GM12878 (cell line): ENCODE results near the gene MLNR. TPM values are rescaled to one million over a fixed set of nuclear protein-coding genes. Genes with fewer than 3 reads are reported as not detected.

Experiments used
- ATAC-seq: fragments of 200-7000 bp; cut with Tn5 transposase; 3 replicates; pipeline ENCODE4 v1.9.1; 2020; ENCODE audit warnings: mild to moderate bottlenecking, moderate library complexity
- BruUV-seq: library from RNA; stranded (reverse); fragments of 400-500 nt; replicated peaks from 2 replicates; lab custom pipeline; 2021; lab: Mats Ljungman, UMichigan
- CTCF ChIA-PET: fragments of 300-600 bp; sonication (Branson Sonifier 250); formaldehyde crosslinking; extraction: SDS; loops from one replicate; lab custom pipeline; 2021; ENCODE audit warnings: inconsistent platforms; lab: Yijun Ruan, JAX
- POLR2A ChIA-PET: fragments of 350-600 bp; formaldehyde crosslinking; extraction: SDS; loops from one replicate; lab custom pipeline; 2021; ENCODE audit warnings: inconsistent platforms; lab: Charles Lee
- RAD21 ChIA-PET: fragments of 300-600 bp; sonication (Branson Sonifier 250); formaldehyde crosslinking; loops from one replicate; lab custom pipeline; 2023; ENCODE audit warnings: antibody characterized with exemption; ENCODE audit not compliant: unreplicated experiment; lab: Charles Lee
- SMC1A ChIA-PET: fragments of 300-600 bp; sonication (Branson Sonifier 250); formaldehyde crosslinking; loops from one replicate; lab custom pipeline; 2023; ENCODE audit not compliant: unreplicated experiment, uncharacterized antibody; lab: Charles Lee
- DNase-seq: peaks from one replicate; pipeline ENCODE4 v3.0.0-alpha.2; 2011; ENCODE audit warnings: low read depth, low spot score
- FAIRE-seq: peaks from 3 replicates; lab custom pipeline; 2011; peaks lifted over from hg19 to GRCh38; lab: Jason Lieb, UNC
- H2AFZ ChIP-seq: 2 replicates; pipeline ENCODE4 v1.6.0; 2011; ENCODE audit warnings: low read depth, low read length, control low read depth; ENCODE audit not compliant: control insufficient read depth
- H3K27ac ChIP-seq: 2 replicates; pipeline ENCODE4 v1.5.1; 2011; ENCODE audit warnings: control low read depth; ENCODE audit not compliant: control insufficient read depth, insufficient read depth
- H3K27me3 ChIP-seq, 2 experiments: replicated peaks in 1 of 2; 2 replicates each; pipeline versions ENCODE4 v1.6.0 to v1.6.1; 2011; ENCODE audit warnings: low read length in 1 of 2; ENCODE audit not compliant: control insufficient read depth in 2 of 2, insufficient read depth in 2 of 2
- H3K36me3 ChIP-seq, 2 experiments: 2 replicates each; pipeline ENCODE4 v1.5.1; 2011; ENCODE audit warnings: low read length in 1 of 2; ENCODE audit not compliant: control insufficient read depth in 2 of 2, insufficient read depth in 2 of 2
- H3K4me1 ChIP-seq: 2 replicates; pipeline ENCODE4 v1.6.1; 2011; ENCODE audit warnings: mild to moderate bottlenecking, low read length, moderate library complexity, mixed read lengths; ENCODE audit not compliant: control insufficient read depth, insufficient read depth
- H3K4me2 ChIP-seq: 2 replicates; pipeline ENCODE4 v1.6.0; 2011; ENCODE audit warnings: control low read depth; ENCODE audit not compliant: control insufficient read depth, insufficient read depth
- H3K4me3 ChIP-seq: fragments of 200-600 bp; sonication (generic); 2 replicates; pipeline ENCODE4 v1.5.1; 2016
- H3K79me2 ChIP-seq: 2 replicates; pipeline ENCODE4 v1.6.0; 2011; ENCODE audit warnings: low read length; ENCODE audit not compliant: control insufficient read depth, insufficient read depth
- H3K9ac ChIP-seq: 2 replicates; pipeline ENCODE4 v1.8.0; 2011; ENCODE audit warnings: low read length, control low read depth, mixed read lengths; ENCODE audit not compliant: control insufficient read depth, insufficient read depth
- H3K9me3 ChIP-seq: replicated peaks from 3 replicates; pipeline ENCODE4 v1.5.1; 2011; ENCODE audit warnings: mild to moderate bottlenecking, low read length; ENCODE audit not compliant: control insufficient read depth, insufficient read depth
- H4K20me1 ChIP-seq: 2 replicates; pipeline ENCODE4 v1.6.0; 2011; ENCODE audit not compliant: control insufficient read depth, insufficient read depth
- BCL11A ChIP-seq: IDR thresholded peaks from 2 replicates; pipeline ENCODE4 v1.6.1; 2011; ENCODE audit warnings: low read depth, low read length
- MEF2B ChIP-seq: fragments of 450-650 bp; IDR thresholded peaks from 2 replicates; pipeline ENCODE4 v1.6.1; 2018; ENCODE audit warnings: mild to moderate bottlenecking, moderate library complexity; ENCODE audit not compliant: partially characterized antibody, poor library complexity, severe bottlenecking
- NR2C2 ChIP-seq: IDR thresholded peaks from 2 replicates; pipeline ENCODE4 v1.6.1; 2011; ENCODE audit warnings: borderline replicate concordance, low read depth; ENCODE audit not compliant: control insufficient read depth, insufficient read length
- PBX3 ChIP-seq: IDR thresholded peaks from 2 replicates; pipeline ENCODE4 v1.6.1; 2011; ENCODE audit warnings: mild to moderate bottlenecking, low read depth, low read length, moderate library complexity; ENCODE audit not compliant: insufficient replicate concordance
- PRDM15 ChIP-seq: fragments of 450-650 bp; formaldehyde crosslinking; IDR thresholded peaks from 2 replicates; pipeline ENCODE4 v1.4.0; 2020; ENCODE audit warnings: mild to moderate bottlenecking, moderate library complexity
- RAD21 ChIP-seq: IDR thresholded peaks from 2 replicates; pipeline ENCODE4 v1.6.1; 2011; ENCODE audit warnings: mild to moderate bottlenecking, low read depth, low read length, moderate library complexity; ENCODE audit not compliant: insufficient read depth
- RB1 ChIP-seq: fragments of 450-650 bp; formaldehyde crosslinking; IDR thresholded peaks from 2 replicates; pipeline ENCODE4 v1.6.1; 2017; ENCODE audit warnings: mild to moderate bottlenecking, borderline replicate concordance
- RCOR1 ChIP-seq: conservative IDR thresholded peaks from 2 replicates; pipeline ENCODE4 v1.6.1; 2012; ENCODE audit warnings: low read depth, low read length, improper control_type of control experiment
- REST ChIP-seq: IDR thresholded peaks from 2 replicates; pipeline ENCODE4 v1.6.1; 2012; ENCODE audit warnings: mild to moderate bottlenecking, low read depth, low read length
- SIN3A ChIP-seq: IDR thresholded peaks from 2 replicates; pipeline ENCODE4 v1.6.1; 2012; ENCODE audit warnings: low read depth, low read length, improper control_type of control experiment
- SMAD5 ChIP-seq: IDR thresholded peaks from 2 replicates; pipeline ENCODE4 v1.6.1; 2016; ENCODE audit warnings: antibody characterized with exemption, low read depth
- SUPT20H ChIP-seq: IDR thresholded peaks from 2 replicates; pipeline ENCODE4 v1.6.1; 2011; ENCODE audit warnings: low read depth, mild to moderate bottlenecking, low read length, moderate library complexity, borderline replicate concordance; ENCODE audit not compliant: control insufficient read depth
- WRNIP1 ChIP-seq: IDR thresholded peaks from 2 replicates; pipeline ENCODE4 v1.6.1; 2011; ENCODE audit warnings: low read depth, low read length, improper control_type of control experiment, borderline replicate concordance
- ZNF384 ChIP-seq: IDR thresholded peaks from 2 replicates; pipeline ENCODE4 v1.6.1; 2012; ENCODE audit warnings: low read depth, mild to moderate bottlenecking, low read length, improper control_type of control experiment, borderline replicate concordance
- WGBS: methylation state at CpG from one replicate; pipeline ENCODE4 v1.1.6; 2016; ENCODE audit warnings: low lambda C conversion rate; ENCODE audit not compliant: insufficient replicate concordance, insufficient coverage; ENCODE audit errors: missing lambda C conversion rate; 5-methylcytosine and 5-hydroxymethylcytosine counted together
- in situ Hi-C: fragments of 300-500 bp; cut with MboI; formaldehyde crosslinking; loops from 9 replicates; pipeline ENCODE4 v1.14.3; 2018; ENCODE audit warnings: mixed read lengths
- intact Hi-C: fragments of 100-400 bp; cut with micrococcal nuclease; formaldehyde crosslinking; loops from one replicate; pipeline ENCODE4 v1.14.2; 2022; ENCODE audit not compliant: unreplicated experiment
- polyA plus RNA-seq, 11 experiments: library from polyadenylated mRNA; depleted of rRNA in 4 of 11; unstranded in 6 of 11; stranded (reverse) in 5 of 11; fragments of >200 nt; fragmentation: Nextera tagmentation in 4 of 11; fragmentation: Illumina TruSeq in 1 of 11; extraction: Ambion mirVana in 4 of 11; extraction: Trizol in 1 of 11; gene quantifications; 1 replicate in 1 of 11; 2 replicates in 10 of 11; pipeline versions ENCODE4 v1.2.1 to v1.2.3, GENCODE V29; 2011 to 2016; ENCODE audit warnings: inconsistent platforms in 2 of 11, missing spikeins in 2 of 11, low read depth in 1 of 11
- total RNA-seq, 4 experiments: library from RNA; depleted of rRNA in 3 of 4; stranded (reverse); fragments of >200 nt in 3 of 4; fragmentation: Illumina TruSeq in 1 of 4; extraction: Trizol in 1 of 4; gene quantifications; 2 replicates each; pipeline versions ENCODE4 v1.2.1 to v1.2.3, GENCODE V29; 2013 to 2021

Gene MLNR
- total and polyA plus RNA-seq, 10 of the 15 experiments (the other 5 are each of a cell fraction or from before 2014, with no cell fraction given), result not detected

GRCh38 chr13:49218493-49219051, 1.6 kb upstream of the MLNR start:
- DNase-seq (no peak), ATAC-seq (no peak), FAIRE-seq (no peak)
- Histone ChIP-seq H3K4me2 (no peak overlapping the region), H3K9ac (no peak overlapping the region), H3K9me3 (peaks cover 2% of the 10 kb centered on the region; the same call in 1 of the 3 replicates), H2AFZ (no peak overlapping the region), H3K79me2 (no peaks in the 10 kb centered on the region), H3K27ac (no peak overlapping the region), H4K20me1 (no peaks in the 10 kb centered on the region), H3K4me3 (no peak overlapping the region), H3K27me3 (peaks cover 0 to 5% of the 10 kb centered on the region in 2 experiments; a peak in 3 of 4 replicates), H3K36me3 (no peaks in the 10 kb centered on the region), H3K4me1 (peaks cover 4% of the 10 kb centered on the region)
- CTCF ChIA-PET, result no interaction called here
- BruUV-seq, result no TSS peak
- SMC1A ChIA-PET, result no interaction called here
- intact Hi-C loops, result no loop called here
- 86% methylated on average over 22 of the region's 25 CpGs for WGBS
- in situ Hi-C loops, result no loop called here
- RAD21 ChIA-PET, result no interaction called here
- POLR2A ChIA-PET, result no interaction called here
- TF ChIP-seq RB1, result no peak
- no peak for TF ChIP-seq PRDM15 (CRISPR knock-in tag)
- no peak for TF ChIP-seq RAD21
- no peak for TF ChIP-seq SUPT20H
- no peak for TF ChIP-seq SMAD5
- no peak for TF ChIP-seq NR2C2
- TF ChIP-seq SIN3A, result no peak
- no peak for TF ChIP-seq ZNF384
- TF ChIP-seq RCOR1, result no peak
- no peak for TF ChIP-seq BCL11A
- no peak for TF ChIP-seq PBX3
- no peak for TF ChIP-seq MEF2B
- no peak for TF ChIP-seq REST
- no peak for TF ChIP-seq WRNIP1
